Esophagus squamous epithelium (tissue), 5 donors: ENCODE data around the gene ADGRB3. TPM values are rescaled to one million over a fixed set of nuclear protein-coding genes. Genes with fewer than 3 reads are reported as not detected.
A peak's percentile ranks its signal among the peaks of the same experiment; 100 is the strongest.
"Not testable (repeated sequence)": the region's sequence is repeated elsewhere in the genome, so short reads cannot be mapped to it uniquely, and the experiment has no call there.

Experiments used
- DNase-seq: peaks from one replicate; lab custom pipeline; 2025; lab: John Stamatoyannopoulos, UW
- H3K27ac ChIP-seq, 4 donors: fragments of 200-600 bp; sonication (generic); one replicate each; pipeline ENCODE4 v1.5.1; 2016 to 2019; ENCODE audit warnings: mild to moderate bottlenecking in 1 of 4
- H3K27me3 ChIP-seq, 4 donors: fragments of 200-600 bp; sonication (generic); 1 replicate in 3 of 4; 2 replicates in 1 of 4; pipeline versions ENCODE4 v1.5.1 to v1.6.0; 2017 to 2021; ENCODE audit warnings: antibody characterized with exemption in 1 of 4
- H3K36me3 ChIP-seq, 3 donors: fragments of 200-600 bp; sonication (generic); one replicate each; pipeline ENCODE4 v1.5.1; 2016 to 2019
- H3K4me1 ChIP-seq, 3 donors: fragments of 200-600 bp; sonication (generic); one replicate each; pipeline ENCODE4 v1.5.1; 2017 to 2019
- H3K4me3 ChIP-seq, 4 donors: fragments of 200-600 bp; sonication (generic); 1 replicate in 3 of 4; 2 replicates in 1 of 4; pipeline ENCODE4 v1.5.1; 2016 to 2019; ENCODE audit warnings: mild to moderate bottlenecking in 2 of 4, moderate library complexity in 1 of 4
- H3K9me3 ChIP-seq, 3 donors: fragments of 200-600 bp; sonication (generic); one replicate each; pipeline ENCODE4 v1.5.1; 2016 to 2019
- POLR2A ChIP-seq, 4 donors: fragments of 450-650 bp; IDR thresholded peaks; one replicate each; pipeline ENCODE4 v1.6.1; 2017; ENCODE audit warnings: antibody characterized with exemption in 4 of 4, mild to moderate bottlenecking in 4 of 4, moderate library complexity in 3 of 4
- WGBS, 2 donors: methylation state at CpG; one replicate each; pipeline ENCODE4 v1.1.5; 2018; 5-methylcytosine and 5-hydroxymethylcytosine counted together
- intact Hi-C: fragments of 100-400 bp; cut with DNase I; formaldehyde crosslinking; loops from one replicate; pipeline ENCODE4 v1.15.0; 2022
- total RNA-seq, 4 donors: library from RNA; depleted of rRNA; stranded (reverse); fragments of >200 nt; gene quantifications; one replicate each; pipeline ENCODE4 v1.1.0, GENCODE V29; 2016
- TF ChIP-seq, protein P1 (sequence below), 6 experiments: fragments of 450-650 bp in 4 of 6; fragments of 200-600 bp in 2 of 6; sonication (generic) in 2 of 6; IDR thresholded peaks; one replicate each; pipeline ENCODE4 v1.5.1; 2016 to 2019; ENCODE audit warnings: antibody characterized with exemption in 6 of 6, mild to moderate bottlenecking in 4 of 6, moderate library complexity in 4 of 6
- donor health status: DM: yes; HTN: yes; CAD: no.

ADGRB3 gene
- total RNA-seq, 4 donors from 2014 or later: 0.04 to 1.1 (median 0.32) TPM

DNA sequence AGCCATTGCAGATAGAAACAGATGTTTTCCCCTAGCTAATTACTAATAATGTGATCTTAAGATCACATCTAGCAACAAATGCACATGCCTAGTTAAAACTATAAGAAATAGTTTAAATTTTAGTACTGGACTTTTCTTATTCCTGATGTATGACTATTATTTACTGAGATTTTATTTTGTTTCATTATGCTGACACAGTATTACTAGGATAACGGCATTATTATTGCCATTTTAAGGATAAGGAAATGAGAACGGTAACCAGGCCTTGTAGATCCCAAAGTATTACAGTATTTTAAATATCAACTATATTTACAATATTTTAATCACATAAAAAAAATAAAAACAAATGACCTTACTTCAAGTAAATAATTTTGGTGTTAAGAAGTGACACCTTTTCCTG is 240.3 kb downstream of the ADGRB3 start:
- no peak for DNase-seq
- WGBS, 2 donors: 72 to 83% methylated on average over 2 of the region's 2 CpGs
- Histone ChIP-seq H3K27ac (no peak overlapping the region), H3K4me1 (no peaks in the 10 kb centered on the region), H3K4me3 (no peak overlapping the region), H3K9me3 (no peaks in the 10 kb centered on the region), H3K27me3 (no peaks in the 10 kb centered on the region), H3K36me3 (no peaks in the 10 kb centered on the region)
- intact Hi-C loops: no loop called here
- TF ChIP-seq POLR2A (IDR thresholded peaks at IDR 0.05): no peak
- TF ChIP-seq, protein P1, sequence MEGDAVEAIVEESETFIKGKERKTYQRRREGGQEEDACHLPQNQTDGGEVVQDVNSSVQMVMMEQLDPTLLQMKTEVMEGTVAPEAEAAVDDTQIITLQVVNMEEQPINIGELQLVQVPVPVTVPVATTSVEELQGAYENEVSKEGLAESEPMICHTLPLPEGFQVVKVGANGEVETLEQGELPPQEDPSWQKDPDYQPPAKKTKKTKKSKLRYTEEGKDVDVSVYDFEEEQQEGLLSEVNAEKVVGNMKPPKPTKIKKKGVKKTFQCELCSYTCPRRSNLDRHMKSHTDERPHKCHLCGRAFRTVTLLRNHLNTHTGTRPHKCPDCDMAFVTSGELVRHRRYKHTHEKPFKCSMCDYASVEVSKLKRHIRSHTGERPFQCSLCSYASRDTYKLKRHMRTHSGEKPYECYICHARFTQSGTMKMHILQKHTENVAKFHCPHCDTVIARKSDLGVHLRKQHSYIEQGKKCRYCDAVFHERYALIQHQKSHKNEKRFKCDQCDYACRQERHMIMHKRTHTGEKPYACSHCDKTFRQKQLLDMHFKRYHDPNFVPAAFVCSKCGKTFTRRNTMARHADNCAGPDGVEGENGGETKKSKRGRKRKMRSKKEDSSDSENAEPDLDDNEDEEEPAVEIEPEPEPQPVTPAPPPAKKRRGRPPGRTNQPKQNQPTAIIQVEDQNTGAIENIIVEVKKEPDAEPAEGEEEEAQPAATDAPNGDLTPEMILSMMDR (IDR thresholded peaks at IDR 0.05): no peak

DNA sequence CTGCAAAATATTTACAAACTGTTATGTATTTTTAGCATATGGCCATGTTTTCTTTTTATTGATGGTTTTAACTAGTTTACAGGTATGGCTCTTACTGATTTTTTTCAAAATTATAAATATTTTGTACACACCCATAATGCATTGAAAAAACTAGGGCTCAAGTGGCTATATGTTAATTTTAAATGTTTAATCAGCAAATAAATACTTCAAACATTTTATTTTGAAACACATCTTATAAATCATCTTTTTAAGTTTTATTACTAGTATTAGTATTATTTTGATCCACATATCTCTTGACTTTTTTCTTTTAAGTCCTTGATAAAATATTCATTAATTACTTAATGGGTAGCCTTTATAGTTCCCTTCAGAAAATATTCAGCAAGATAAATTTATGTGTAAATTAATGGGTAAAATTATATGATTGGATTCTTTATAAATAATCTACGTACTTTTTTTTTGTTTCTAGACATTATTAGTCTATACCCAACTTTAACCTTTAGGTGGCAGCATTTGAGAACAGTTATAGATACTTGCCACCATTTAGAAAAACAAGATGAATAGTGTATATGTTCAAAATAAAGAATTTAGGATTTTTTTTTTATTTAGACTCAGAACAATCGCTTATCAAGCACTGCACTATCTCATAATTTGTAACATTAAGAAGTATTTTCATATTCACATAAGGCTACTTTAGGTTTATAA is 241.9 kb downstream of the ADGRB3 start:
- Histone ChIP-seq H3K27me3 (no peaks in the 10 kb centered on the region), H3K4me3 (no peak overlapping the region), H3K36me3 (no peaks in the 10 kb centered on the region), H3K4me1 (no peaks in the 10 kb centered on the region), H3K9me3 (no peaks in the 10 kb centered on the region), H3K27ac (no peak overlapping the region)
- WGBS, 2 donors: 6 to 14% methylated on average over 2 of the region's 2 CpGs
- intact Hi-C loops: no loop called here
- no peak for DNase-seq
- TF ChIP-seq POLR2A (IDR thresholded peaks at IDR 0.05): no peak
- TF ChIP-seq, protein P1 (IDR thresholded peaks at IDR 0.05): peak in 1 of 6 experiments; percentile 26

DNA sequence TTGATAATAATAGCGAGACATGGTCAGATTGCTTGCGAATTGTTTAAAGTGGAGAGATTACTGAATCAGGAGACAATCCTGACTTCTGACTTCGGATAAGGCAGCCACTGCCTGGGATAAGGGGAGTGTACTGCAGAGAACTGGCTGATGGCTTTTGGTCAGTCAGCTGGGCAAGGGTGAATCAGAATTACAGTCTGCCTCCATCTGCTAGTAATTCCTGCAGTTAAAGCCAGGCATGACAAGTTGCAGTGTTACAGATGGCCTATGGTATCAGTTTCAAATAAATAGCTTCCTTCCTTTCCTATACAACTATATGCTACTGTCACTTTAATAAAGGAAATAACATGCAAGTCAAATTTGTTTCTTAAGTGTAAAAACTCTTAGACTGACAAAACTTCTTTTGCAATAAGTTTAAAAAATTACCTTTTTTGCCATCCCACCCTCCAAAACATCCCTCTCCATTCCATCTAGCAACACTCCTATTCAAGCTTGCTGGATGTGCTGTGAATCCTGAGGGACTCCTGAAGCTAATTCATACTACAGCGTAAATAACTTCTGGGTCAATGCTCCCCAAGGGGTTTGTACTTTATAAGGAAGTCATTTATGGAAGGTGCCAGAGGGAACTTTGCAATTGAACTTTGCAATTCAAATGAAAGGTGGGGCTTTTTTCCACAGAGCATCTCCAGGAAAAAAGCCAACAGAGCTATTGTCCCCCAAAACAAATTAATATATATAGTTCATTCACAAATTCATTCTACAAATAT is 245.2 kb downstream of the ADGRB3 start:
- Histone ChIP-seq H3K4me1 (no peaks in the 10 kb centered on the region), H3K36me3 (no peaks in the 10 kb centered on the region), H3K9me3 (no peaks in the 10 kb centered on the region), H3K27ac (no peak overlapping the region), H3K27me3 (no peaks in the 10 kb centered on the region), H3K4me3 (no peak overlapping the region)
- DNase-seq: no peak
- WGBS, 2 donors: 77% methylated on average over 4 of the region's 4 CpGs
- TF ChIP-seq, protein P1 (IDR thresholded peaks at IDR 0.05): no peak
- TF ChIP-seq POLR2A (IDR thresholded peaks at IDR 0.05): no peak
- intact Hi-C loops: no loop called here

DNA sequence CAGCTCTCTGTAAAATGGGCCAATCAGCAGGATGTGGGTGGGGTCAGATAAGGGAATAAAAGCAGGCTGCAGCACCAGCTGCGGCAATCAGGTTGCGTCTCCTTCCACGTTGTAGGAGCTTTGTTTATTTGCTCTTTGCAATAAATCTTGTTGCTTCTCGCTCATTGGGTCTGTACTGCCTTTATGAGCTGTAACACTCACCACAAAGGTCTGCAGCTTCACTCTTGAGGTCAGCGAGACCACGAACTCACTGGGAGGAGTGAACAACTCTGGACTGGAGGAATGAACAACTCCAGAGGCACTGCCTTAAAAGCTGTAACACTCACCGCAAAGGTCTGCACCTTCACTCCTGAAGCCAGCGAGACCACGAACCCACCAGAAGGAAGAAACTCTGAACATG is 248.2 kb downstream of the ADGRB3 start:
- intact Hi-C loops, H3K4me3 ChIP-seq, H3K27ac ChIP-seq, H3K27me3 ChIP-seq, H3K36me3 ChIP-seq, H3K9me3 ChIP-seq, DNase-seq, H3K4me1 ChIP-seq: not testable (repeated sequence)
- WGBS, 2 donors: 72 to 76% methylated on average over 8 to 9 of the region's 9 CpGs

DNA sequence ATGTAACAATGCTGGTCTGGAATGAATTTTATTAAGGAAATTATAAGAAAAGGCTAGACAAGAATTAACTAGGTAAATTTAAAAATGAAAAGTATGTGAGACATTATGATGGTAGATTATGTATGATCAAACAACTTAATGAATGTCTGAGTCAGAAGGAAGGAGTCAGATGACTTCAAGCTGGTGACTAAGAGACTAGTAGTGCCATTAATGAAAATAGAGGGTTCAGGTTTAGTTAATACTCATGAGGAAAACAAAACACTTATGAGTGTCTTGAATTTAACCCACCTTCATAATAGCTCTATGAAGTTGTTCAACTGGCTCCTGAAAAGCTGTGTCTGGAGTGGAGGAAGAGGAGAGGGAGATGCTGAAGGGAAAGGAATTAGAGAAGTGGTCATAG is 256.3 kb downstream of the ADGRB3 start:
- Histone ChIP-seq H3K27me3 (no peaks in the 10 kb centered on the region), H3K27ac (no peak overlapping the region), H3K9me3 (no peaks in the 10 kb centered on the region), H3K4me1 (no peaks in the 10 kb centered on the region), H3K36me3 (no peaks in the 10 kb centered on the region), H3K4me3 (no peak overlapping the region)
- intact Hi-C loops: no loop called here
- no peak for DNase-seq
- TF ChIP-seq, protein P1 (IDR thresholded peaks at IDR 0.05): no peak
- TF ChIP-seq POLR2A (IDR thresholded peaks at IDR 0.05): no peak
